HG03135 (cell line): ENCODE data around the gene CEBPG.

Experiments
- ATAC-seq: cut with Tn5 transposase; IDR thresholded peaks from one replicate; pipeline ENCODE4 v1.9.1; 2021; ENCODE audit warnings: mild to moderate bottlenecking, moderate library complexity; ENCODE audit not compliant: unreplicated experiment

CEBPG gene

DNA sequence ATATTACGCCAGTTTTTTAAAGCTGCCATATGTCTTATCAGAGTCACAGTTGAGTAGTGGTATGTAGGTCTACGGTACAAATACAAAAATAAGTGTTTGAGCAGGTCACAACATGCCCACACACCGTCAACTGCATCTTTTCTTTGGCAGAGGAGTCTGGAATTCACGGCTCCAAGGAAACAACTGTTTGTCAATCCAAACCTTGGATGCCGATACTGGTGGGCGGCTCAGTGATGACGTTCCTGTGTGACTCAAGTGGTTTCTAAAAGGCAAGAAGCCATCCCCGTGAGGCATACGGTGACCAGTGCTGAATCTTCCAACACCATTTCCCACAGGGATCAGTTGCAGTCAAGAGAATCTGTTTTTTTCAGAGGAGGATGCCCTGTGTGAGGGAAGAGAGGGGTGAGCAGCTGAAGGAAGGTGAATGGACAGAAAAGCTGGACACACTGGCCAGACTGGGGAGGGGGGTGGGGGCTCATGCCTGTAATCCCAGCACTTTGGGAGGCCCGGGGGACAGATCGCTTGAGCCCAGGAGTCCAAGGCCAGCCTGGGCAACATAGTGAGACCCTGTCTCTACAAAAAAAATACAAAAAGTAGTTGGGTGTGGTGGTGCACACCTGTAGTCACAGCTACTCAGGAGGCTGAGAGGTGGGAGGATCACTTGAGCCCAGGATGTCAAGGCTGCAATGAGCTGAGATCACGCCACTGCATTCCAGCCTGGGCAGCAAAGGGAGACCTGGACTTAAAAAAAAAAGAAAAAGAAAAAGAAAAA, 22.8 kb upstream of the CEBPG start:
- ATAC-seq: no peak

DNA sequence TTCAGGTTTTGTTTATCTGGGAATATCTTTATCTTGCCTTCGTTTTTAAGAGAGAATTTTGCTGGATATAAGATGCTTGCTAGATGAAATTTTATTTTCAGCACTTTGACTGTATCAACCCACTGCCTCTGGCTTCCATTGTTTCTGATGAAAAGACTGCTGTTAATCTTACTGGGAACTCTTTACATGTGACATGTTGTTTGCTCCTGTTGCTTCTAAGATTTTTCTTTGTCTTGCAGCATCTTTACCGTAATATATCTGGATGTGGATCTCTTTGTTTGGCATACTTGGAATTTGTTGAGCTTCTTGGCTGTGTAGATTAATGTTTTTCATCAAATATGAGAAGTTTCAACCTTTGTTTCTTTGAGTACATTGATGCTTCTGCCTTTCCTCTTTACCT, 18.0 kb upstream of the CEBPG start:
- no peak for ATAC-seq

DNA sequence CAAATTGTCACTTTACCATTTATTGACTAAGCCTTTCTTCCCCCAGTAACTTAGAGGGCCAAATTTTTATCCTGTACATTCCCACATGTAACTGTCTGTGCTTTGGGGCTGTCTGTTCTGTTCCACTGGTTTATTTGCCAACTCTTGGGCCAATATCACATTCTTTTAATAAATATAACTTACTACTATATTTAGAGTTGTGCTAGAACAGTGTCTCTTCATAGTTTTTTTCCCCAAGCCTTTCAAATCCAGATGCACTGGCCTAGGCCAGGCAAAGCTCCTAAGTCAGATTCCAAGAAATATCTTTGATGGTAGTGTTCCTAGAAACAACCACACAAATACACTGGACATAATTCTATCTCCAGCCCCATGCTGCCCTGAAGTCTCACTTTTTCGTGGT, 16.0 kb upstream of the CEBPG start:
- ATAC-seq: no peak

DNA sequence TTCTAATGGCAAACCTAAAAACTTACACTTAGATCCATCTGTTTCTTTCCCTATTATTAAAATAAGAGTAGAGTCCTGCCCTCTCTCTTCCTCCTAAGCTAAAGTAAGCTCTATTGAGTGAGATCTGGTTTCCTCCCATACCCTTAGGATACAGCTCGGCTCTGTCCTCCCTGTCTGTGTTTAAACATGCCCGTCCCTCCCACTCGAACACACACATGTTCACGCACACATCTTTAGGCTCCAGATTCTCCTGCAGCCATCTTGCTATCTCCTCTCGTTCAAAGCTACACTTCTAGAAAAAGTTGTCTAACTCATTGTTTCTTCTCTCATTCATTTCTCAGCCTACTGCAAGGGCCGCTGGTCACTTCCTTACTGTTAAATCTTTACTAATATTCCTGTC, 15.1 kb upstream of the CEBPG start:
- ATAC-seq: no peak

DNA sequence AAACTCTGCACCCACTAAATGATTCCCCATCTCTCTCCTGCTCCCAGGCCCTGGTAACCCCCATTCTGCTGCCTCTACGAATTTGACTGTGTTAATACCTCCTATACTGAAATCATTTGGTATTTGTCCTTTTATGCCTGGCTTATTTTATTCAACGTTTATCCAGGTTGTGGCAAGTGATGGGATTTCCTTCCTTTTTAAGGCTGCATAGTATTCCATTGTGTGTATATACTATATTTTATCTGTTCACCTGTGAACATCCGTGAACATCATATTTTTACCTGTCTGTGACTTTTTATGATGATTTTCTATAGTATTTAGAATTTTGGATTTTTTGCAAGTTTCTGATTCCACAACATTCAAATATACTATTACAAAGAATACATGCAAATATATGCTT, 13.9 kb upstream of the CEBPG start:
- ATAC-seq: no peak

DNA sequence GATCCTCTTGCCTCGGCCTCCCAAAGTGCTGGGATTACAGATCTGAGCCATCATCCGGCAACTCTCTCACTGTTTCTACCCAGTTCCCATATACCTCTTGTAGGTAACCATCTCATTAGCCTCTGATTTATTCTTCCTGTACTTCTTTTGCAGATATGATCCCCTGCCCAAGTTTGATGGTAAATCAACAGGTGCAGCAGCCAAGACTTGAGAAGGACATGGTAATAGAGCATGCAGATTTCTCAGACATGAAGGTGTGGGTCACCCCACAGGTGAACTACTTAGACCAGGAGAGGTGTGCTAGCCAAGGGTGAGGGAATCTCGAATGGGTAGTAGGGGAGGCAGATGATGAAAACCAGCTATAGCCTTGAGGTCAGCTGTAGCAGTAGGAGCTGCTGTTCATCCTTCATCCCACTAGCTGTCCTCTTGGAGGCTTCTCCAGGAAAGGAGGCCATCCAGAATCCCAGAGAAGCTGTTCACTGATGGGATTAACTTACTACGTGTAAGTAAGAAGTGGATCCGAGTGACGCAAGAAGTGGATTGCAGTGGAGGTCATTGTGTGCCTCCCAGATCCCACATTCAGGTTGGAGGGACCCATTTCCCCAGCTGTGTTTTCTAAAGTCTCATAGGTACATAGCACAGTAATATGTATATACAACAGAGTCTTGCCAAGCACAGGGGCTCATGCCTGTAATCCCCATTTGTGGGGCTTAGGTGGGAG, 10.8 kb upstream of the CEBPG start:
- ATAC-seq: no peak

DNA sequence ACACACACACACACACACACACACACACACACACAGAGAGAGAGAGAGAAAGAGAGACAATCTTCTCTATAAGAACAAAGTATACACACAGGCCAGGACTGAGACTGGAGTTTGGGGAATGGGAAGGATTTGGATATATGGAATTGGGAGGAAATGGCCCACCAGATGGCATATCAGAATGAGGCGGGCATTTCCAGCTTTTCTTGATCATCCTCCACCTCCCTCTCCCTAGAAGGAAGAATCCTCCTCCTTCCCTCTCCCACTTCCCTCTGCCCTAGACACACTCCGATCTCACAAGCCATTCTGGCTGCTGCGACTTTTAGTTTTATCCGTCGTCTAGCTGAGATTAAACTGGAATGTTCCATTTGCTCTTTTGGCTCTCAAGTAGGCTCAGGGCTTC, 10.0 kb upstream of the CEBPG start:
- no peak for ATAC-seq

DNA sequence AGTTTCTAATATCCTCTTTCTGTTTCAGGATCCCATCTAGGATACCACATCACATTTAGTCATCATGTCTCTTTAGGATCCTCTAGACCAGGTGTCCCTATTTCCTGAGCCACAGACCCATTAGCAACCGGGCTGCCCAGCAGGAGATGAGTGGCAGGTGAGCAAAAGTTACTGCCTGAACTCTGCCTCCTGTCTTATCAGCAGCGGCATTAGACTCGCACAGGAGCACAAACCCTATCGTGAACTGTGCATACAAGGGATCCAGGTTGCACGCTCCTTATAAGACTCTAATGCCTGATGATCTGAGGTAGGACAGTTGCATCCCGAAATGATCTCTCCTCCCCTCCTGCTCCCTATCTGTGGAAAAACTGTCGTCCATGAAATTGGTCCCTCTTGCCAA, 7.8 kb upstream of the CEBPG start:
- ATAC-seq: no peak

DNA sequence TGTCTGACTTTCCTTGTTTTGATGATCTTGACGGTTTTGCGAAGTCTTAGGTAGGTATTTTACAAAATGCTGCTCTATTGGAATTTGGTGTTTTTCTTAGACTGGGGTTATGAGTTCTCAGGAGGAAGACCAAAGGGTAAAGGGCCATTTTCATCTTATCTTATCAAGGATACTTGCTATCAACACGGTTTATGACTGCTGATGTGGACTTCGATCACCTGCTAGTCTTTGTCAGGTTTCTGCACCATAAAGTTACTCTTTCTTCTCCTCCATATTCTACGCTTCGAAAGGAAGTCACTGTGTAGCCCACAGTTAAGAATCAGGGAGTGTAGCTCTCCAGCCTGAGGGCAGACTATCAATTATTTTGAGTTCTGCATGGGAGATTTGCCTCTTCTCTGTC, 7.4 kb upstream of the CEBPG start:
- no peak for ATAC-seq

DNA sequence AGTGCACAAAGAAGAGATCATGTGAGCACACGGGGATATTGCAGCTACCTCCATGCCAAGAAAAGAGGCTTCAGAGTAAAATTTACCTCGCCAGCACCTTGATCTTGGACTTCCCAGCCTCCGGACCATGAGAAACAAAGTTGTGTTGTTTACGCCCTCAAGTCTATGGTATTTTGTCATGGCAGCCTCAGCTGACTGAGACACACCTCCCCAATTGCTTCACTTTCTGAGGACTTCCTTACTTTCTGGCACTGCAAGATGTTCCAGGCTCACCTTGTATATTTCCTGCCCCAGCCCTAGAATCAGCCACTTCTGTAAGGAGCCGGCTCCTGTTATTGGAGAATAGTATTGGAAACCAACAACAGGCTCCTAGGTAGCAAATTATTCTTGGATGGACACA, 6.6 kb upstream of the CEBPG start:
- no peak for ATAC-seq

DNA sequence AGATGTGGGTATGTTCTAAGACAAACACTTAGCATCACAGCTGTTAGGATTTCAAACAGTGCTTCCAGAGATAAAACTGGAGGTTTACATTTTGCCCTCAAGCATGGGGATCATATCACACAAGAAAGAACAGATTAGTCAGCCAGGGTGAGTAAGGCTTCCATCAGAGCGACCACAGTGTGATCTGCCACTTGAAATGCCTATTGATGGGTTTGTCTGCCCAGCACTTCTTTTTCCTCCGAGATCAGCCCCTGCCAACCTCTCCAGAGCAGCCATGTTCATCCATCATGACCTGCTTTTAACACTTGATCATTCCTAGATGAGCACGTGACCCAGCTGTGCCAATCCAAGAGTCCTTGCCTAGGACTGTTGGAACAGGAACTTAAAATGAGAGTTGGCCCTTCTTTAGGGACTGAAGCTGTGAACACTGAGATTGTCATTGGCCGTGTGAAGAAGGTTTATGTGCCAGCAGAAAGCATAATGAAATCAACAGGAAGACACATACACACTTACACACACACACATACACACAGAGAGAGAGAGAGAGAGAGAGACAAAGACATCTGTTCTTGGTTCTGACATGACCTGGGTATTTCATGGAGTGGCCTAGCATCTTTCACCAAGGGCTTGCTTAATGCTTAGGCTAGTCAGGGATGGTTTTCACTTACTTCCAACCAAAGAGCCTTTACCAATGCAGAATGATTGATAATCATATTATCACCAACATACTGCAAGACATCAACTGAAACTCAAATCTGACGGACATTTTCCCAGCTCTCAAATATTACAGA, 5.2 kb upstream of the CEBPG start:
- no peak for ATAC-seq

DNA sequence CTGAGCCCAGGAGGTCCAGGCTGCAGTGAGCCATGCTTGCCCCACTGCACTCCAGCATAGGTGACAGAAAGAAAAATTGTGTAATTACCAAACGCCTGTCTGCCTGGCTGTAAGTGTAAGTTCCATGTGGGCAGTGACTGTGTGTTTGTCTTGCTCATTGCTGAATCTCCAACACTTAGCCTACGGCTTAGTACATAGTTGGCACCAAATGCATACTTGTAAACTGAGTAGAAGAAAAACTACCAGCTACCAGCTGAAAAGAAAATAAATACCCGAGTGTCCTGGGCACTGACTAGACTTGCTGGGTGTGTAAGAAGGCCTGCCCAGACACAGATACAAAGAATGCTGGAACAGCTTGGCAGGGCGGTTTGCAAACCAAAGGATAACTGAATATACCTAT, 2.7 kb upstream of the CEBPG start:
- ATAC-seq: no peak

DNA sequence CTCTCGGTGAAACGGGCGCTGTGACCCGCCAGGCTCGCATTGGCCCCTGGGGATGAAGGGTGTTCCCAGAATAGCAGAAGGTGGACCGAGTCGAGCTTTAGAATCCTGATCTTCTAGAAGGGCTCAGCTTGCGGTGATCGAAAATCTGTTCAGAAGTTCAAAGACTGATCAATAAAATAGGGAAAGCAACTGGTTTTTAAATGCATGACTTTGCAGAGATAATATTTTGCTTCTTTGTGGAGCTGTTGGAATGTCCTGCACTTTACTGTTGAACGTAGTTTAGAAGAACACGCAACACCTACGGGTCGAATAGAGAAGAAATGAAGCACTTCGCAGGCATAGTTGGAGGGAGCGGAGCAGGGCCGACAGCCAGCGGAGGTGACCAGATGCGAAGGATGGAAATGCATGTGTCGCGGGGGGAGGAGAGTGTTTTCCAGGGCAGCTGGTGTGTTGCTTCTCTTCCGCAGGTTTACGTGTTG, 766 bp downstream of the CEBPG start:
- no peak for ATAC-seq

DNA sequence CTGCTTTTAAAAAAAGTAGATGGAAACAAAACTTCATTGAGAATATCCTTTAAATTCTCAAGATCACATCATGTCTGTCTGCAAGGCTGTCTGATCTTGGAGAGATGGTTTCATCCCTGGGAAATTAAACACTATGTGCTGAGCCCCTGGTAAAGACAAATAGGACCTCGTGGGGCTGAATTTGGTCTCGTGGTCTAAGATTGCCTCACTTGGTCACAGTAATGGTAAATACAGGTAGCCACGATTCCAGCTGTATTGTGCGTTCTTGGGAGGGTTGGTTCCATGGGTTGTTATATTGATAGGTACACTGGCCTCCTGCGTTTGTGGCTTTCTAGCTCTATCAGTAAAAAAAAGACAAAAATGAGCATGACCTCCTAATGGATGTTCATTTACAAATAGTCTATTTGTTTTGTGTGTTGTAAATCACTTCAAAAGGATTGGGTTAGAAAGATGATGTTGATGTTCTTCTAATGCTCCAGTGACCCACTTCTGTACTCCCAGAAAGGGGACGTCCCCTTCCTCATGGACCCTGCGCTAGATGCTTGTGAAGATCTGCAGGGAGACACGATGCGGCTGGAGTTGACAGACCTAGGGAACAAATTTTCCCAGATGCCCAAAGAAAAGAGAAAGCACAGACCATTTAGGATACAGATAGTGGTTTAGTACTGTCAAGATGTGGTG, 1.8 kb downstream of the CEBPG start:
- no peak for ATAC-seq

DNA sequence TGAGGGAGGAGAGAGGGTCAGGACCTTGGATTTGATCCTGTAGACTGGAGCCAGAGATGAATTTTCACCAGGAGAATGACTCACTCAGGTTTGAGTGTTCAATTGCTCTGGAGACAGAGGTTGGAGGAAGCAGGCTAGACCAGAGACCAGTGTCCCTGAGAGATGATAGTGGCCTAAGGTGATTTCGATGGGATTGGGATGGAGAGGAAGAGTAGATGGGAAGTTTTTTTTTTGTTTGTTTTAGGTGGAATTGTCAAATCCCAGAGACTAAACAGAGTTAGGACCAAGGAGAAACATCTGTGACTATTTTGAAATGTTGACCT, 2.3 kb downstream of the CEBPG start:
- ATAC-seq: no peak

DNA sequence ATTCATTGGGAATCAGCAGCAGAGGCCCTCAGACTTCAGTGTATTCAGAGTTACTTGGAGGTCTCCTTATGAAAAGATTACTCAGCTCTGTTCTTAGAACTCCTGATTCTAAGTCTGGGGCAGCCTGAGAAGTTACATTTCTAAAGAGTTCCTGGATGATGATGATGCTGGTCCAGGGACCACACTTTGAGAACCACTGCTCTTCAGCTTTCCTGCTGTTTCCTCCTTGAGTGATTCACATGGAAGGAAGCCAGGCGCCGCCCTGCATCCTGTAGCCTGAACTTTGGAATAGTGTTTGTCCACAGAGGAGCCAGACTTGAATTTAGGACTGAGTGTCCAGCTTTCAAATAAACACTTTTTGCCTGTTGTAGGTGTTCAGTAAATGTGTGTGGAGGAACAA, 2.9 kb downstream of the CEBPG start:
- ATAC-seq: no peak

DNA sequence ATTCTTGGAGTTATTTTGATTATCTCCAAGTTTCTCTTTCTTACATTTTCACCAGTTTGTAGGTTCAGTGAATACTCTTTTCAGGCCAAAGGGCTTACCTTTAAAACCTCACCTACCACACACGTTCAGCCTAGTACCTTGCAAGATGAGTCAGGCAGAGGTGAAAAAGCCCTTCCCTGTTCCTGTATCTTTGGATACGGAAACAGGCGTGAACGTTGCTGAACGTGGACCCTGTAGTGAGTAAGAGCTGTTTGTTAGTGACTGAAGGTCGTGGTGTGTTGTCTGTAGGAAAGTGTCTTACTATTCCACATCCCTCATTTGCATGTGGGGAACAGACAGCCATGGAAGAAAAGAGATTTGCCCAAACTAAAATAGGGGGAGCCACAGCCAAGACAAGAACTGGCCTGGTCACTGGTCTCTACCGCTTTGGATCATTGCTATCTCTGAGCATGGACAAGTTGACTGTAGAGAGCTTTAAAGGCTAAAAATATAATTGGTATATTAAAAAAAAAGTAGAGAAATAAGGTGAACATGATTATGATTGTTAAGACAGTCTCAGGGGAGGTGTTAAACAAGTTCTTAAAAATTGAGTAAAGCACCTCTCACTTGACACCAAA, 3.5 kb downstream of the CEBPG start:
- no peak for ATAC-seq

DNA sequence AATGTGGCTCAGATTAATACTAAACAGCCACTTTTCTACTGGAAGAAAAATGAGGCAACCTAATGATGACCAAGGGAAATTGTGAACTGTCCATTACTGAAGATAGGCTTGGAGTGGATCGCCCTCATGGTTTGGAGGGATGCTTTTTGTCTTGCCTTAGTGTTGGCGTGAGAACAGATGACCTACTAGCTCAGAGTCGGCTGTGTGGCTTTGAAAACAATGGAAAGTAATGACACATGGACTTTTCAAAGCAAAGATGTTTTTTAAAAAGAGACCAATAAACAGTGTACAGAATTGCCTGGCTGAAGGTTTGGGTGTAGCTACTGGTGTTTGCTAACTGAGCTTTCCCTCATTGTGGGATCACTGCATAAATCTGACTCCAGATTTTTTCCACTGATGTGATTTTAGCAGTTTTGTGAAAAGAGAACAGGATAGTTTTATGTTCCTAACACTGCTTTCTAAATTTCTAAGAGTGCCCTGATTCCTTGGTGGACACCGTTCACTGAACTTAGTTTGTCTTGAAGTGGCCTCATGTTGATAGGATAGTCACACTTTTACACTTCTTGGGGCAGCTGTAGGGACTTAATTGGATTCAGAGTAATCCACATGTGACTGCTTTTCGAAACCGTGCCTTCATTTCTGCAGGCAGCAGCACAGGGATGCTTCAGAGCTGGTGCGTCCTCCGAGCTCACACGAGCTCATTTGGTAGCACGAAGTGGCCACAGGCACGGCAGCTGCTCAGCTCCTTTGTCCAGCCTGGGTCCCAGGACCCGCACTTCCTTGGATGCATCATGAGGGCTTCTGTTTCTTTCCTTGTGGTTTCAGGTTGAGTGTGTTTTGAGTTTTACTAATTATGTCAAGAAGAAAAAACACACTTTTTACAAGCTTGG, 4.3 kb downstream of the CEBPG start:
- no peak for ATAC-seq

DNA sequence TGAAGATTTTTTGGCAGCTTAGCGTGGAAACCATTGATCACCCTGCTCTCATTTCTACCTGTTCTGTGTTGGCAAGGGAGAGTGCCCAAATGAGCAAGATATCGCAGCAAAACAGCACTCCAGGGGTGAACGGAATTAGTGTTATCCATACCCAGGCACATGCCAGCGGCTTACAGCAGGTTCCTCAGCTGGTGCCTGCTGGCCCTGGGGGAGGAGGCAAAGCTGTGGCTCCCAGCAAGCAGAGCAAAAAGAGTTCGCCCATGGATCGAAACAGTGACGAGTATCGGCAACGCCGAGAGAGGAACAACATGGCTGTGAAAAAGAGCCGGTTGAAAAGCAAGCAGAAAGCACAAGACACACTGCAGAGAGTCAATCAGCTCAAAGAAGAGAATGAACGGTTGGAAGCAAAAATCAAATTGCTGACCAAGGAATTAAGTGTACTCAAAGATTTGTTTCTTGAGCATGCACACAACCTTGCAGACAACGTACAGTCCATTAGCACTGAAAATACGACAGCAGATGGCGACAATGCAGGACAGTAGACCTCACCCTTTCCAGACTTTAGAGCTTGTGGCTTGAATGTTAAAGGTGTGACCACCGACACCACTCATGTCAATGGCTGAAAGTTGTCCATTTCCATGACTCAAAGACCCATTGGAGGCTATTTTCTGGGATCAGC, 5.8 kb downstream of the CEBPG start:
- no peak for ATAC-seq
